Transverse colon (tissue), 4 donors: Measurements from ENCODE around the gene ZNF134. TPM values are rescaled to one million over a fixed set of nuclear protein-coding genes. Genes with fewer than 3 reads are reported as not detected.
A peak's percentile ranks its signal among the peaks of the same experiment; 100 is the strongest.

Experiments used
- DNase-seq: peaks from one replicate; pipeline ENCODE4 v3.0.0-alpha.2; 2019
- H3K27ac ChIP-seq, 4 donors: fragments of 200-600 bp; sonication (generic); 2 replicates each; pipeline ENCODE4 v1.5.1; 2016 to 2018; ENCODE audit warnings: inconsistent platforms in 4 of 4
- H3K27me3 ChIP-seq: fragments of 200-600 bp; sonication (generic); 2 replicates; pipeline ENCODE4 v1.5.1; 2017; ENCODE audit warnings: inconsistent platforms
- H3K36me3 ChIP-seq, 4 donors: fragments of 200-600 bp; sonication (generic); 2 replicates each; pipeline ENCODE4 v1.5.1; 2017 to 2019; ENCODE audit warnings: inconsistent platforms in 4 of 4
- H3K4me1 ChIP-seq, 4 donors: fragments of 200-600 bp; sonication (generic); 2 replicates each; pipeline ENCODE4 v1.5.1; 2017 to 2020; ENCODE audit warnings: inconsistent platforms in 4 of 4
- H3K4me3 ChIP-seq, 4 donors: fragments of 200-600 bp; sonication (generic); 1 replicate in 1 of 4; 2 replicates in 3 of 4; pipeline versions ENCODE4 v1.5.1 to v1.6.1; 2017 to 2019; ENCODE audit warnings: inconsistent platforms in 4 of 4
- H3K9me3 ChIP-seq, 2 donors: fragments of 200-600 bp; sonication (generic); 2 replicates each; pipeline ENCODE4 v1.5.1; 2017 to 2019; ENCODE audit warnings: inconsistent platforms in 2 of 2
- EP300 ChIP-seq: sonication (generic); formaldehyde crosslinking; IDR thresholded peaks from one replicate; pipeline ENCODE4 v1.6.1; 2017; ENCODE audit warnings: antibody characterized with exemption, low read depth
- POLR2A ChIP-seq: fragments of 450-650 bp; IDR thresholded peaks from one replicate; pipeline ENCODE4 v1.6.1; 2016; ENCODE audit warnings: antibody characterized with exemption, mild to moderate bottlenecking, moderate library complexity
- POLR2AphosphoS5 ChIP-seq, 3 donors: sonication (generic); formaldehyde crosslinking; IDR thresholded peaks; one replicate each; pipeline ENCODE4 v1.6.1; 2016; ENCODE audit warnings: antibody characterized with exemption in 3 of 3
- WGBS, 2 donors: methylation state at CpG; one replicate each; pipeline ENCODE4 v1.1.5; 2018; ENCODE audit warnings: low coverage in 1 of 2; 5-methylcytosine and 5-hydroxymethylcytosine counted together
- in situ Hi-C, 4 donors: fragments of 200-750 bp; cut with MboI; loops; one replicate each; pipeline versions ENCODE4 v1.15.0 to v1.15.1; 2017; ENCODE audit warnings: low sequenced_read_pairs in 3 of 4, low pct_ligation_motif_present in 1 of 4, low pct_unique_long_range_greater_than_20kb in 1 of 4
- intact Hi-C: fragments of 100-400 bp; cut with DNase I; formaldehyde crosslinking; loops from one replicate; pipeline ENCODE4 v1.15.1; 2023; ENCODE audit warnings: low total_unique reads
- total RNA-seq, 4 donors: library from RNA; depleted of rRNA; stranded (reverse); fragments of >200 nt; gene quantifications; one replicate each; pipeline ENCODE4 v1.1.0, GENCODE V29; 2016
- TF ChIP-seq, protein P1 (sequence below), 5 experiments: fragments of 200-600 bp in 3 of 5; fragments of 450-650 bp in 2 of 5; sonication (generic) in 3 of 5; IDR thresholded peaks; 1 replicate in 2 of 5; 2 replicates in 3 of 5; pipeline ENCODE4 v1.5.1; 2016 to 2017; ENCODE audit warnings: antibody characterized with exemption in 5 of 5, inconsistent platforms in 3 of 5, mild to moderate bottlenecking in 2 of 5, moderate library complexity in 1 of 5

ZNF134 gene
- total RNA-seq, 4 donors from 2014 or later, result 1.6 to 16.8 (median 13.8) TPM

DNA sequence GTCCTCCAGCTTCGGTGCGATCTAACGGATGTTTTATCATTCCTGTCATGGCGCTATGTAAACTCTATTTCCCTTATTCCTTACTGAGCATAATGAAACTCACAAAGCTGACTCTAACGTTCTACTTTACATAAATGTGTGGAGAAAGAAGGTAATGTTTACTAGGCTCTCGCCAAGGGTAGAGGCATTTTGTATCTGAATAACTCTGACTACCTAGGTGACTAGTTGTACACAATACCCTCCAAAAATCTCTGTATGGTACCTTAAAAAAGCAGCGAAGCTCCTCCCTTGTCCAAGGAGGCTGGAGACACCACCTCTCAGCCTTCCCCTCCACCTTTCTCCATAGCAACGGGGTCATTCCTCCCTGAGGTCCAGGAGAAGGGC is 14.7 kb upstream of the ZNF134 start:
- H3K4me1 ChIP-seq, result peaks cover 4 to 13% (median 9%) of the 10 kb centered on the region in 4 donors
- no peak for TF ChIP-seq POLR2AphosphoS5 (IDR thresholded peaks at IDR 0.05)
- TF ChIP-seq, protein P1, sequence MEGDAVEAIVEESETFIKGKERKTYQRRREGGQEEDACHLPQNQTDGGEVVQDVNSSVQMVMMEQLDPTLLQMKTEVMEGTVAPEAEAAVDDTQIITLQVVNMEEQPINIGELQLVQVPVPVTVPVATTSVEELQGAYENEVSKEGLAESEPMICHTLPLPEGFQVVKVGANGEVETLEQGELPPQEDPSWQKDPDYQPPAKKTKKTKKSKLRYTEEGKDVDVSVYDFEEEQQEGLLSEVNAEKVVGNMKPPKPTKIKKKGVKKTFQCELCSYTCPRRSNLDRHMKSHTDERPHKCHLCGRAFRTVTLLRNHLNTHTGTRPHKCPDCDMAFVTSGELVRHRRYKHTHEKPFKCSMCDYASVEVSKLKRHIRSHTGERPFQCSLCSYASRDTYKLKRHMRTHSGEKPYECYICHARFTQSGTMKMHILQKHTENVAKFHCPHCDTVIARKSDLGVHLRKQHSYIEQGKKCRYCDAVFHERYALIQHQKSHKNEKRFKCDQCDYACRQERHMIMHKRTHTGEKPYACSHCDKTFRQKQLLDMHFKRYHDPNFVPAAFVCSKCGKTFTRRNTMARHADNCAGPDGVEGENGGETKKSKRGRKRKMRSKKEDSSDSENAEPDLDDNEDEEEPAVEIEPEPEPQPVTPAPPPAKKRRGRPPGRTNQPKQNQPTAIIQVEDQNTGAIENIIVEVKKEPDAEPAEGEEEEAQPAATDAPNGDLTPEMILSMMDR (IDR thresholded peaks at IDR 0.05), result no peak
- no peak for TF ChIP-seq POLR2A
- TF ChIP-seq EP300, result no peak
- H3K4me3 ChIP-seq, result peak overlapping the region in 3 of 4 donors; percentile 48 to 74 (median 66)
- H3K27me3 ChIP-seq, result no peaks in the 10 kb centered on the region
- H3K9me3 ChIP-seq, result peaks cover 4 to 8% of the 10 kb centered on the region in 2 donors
- DNase-seq, result no peak
- H3K27ac ChIP-seq, result peak overlapping the region in 2 of 4 donors; percentile 30 to 32
- peaks cover 0 to 6% (median 1%) of the 10 kb centered on the region in 4 donors for H3K36me3 ChIP-seq
- WGBS, 2 donors, result 59 to 90% methylated on average over 2 to 8 of the region's 8 CpGs
- intact Hi-C loops (loop anchor here (10.0 kb wide), 1 partner anchor 255 kb away; no protein-coding TSS in a partner anchor), in situ Hi-C loops (no loop called here)

DNA sequence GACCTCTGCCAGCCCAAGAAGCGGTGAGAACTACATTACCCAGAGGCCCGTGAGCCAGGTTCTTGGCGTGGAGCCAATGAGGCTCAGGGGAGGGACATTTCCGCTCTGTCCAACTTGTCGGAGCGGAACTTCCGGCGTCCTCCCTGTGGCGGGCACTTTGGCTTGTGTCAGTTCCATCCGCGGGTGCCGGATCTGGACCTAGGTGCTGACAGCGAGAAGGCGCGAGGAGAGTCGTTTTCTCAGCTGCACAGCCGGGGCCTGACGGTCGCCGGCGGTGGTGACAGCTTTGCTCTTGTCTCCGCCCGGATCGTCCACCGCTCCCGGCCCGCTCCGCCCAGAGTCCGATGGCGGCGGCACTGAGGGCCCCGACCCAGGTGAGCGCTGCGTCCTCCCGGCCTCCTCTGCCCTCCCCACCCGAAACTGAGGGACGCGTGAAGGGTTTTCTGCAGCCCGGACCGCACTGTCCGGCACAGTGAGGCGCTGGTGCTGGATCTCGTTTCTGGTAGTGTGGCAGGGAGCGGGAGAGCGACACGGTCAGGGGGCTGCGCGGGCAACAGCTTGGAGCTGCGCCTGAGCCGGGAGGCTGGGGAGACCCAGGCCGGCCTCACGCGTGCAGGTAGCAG is 14.2 kb upstream of the ZNF134 start, which contains the start of gene ZNF530:
ZNF530 (plus strand) TSS at position 125 of the 623 bp plus-strand sequence. CDS start 4,461 bp downstream, outside the sequence.
- intact Hi-C loops, result loop anchor here (10.0 kb wide), 1 partner anchor 255 kb away; no protein-coding TSS in a partner anchor
- in situ Hi-C loops, result no loop called here
- peak; percentile 94 for DNase-seq
- peak within 1 kb of the TSS; percentile 38 to 74 (median 57) for H3K4me3 ChIP-seq
- H3K27me3 ChIP-seq, result no peaks in the 10 kb centered on the region
- 4% methylated on average over 22 of the region's 53 CpGs; no CpG with 5 or more reads in 1 of the 2 donors for WGBS, 2 donors
- peaks cover 4 to 13% (median 9%) of the 10 kb centered on the region in 4 donors for H3K4me1 ChIP-seq
- H3K36me3 ChIP-seq, result peaks cover 0 to 11% (median 2%) of the 10 kb centered on the region in 4 donors
- peaks cover 5 to 10% of the 10 kb centered on the region in 2 donors for H3K9me3 ChIP-seq
- peak within 1 kb of the TSS in 3 of 4 donors; percentile 30 to 34 (median 32) for H3K27ac ChIP-seq
- no peak for TF ChIP-seq EP300
- TF ChIP-seq, protein P1 (IDR thresholded peaks at IDR 0.05), result no peak
- no peak for TF ChIP-seq POLR2A
- TF ChIP-seq POLR2AphosphoS5 (IDR thresholded peaks at IDR 0.05), result peak; percentile 38 to 87 (median 87)

DNA sequence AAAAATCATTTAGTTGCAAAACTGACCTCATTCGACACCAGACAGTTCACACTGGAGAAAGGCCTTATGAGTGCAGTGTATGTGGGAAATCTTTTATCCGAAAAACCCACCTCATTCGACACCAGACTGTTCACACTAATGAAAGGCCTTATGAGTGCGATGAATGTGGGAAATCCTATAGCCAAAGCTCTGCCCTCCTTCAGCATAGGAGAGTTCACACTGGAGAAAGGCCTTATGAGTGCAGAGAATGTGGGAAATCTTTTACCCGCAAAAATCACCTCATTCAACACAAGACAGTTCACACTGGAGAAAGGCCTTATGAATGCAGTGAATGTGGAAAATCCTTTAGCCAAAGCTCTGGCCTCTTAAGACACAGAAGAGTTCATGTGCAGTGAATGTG is 7.1 kb upstream of the ZNF134 start:
- in situ Hi-C loops (no loop called here), intact Hi-C loops (no loop called here)
- Histone ChIP-seq H3K9me3 (peaks cover 44% of the 10 kb centered on the region in 2 donors), H3K27ac (no peak overlapping the region), H3K36me3 (peaks cover 0 to 28% (median 11%) of the 10 kb centered on the region in 4 donors), H3K27me3 (no peaks in the 10 kb centered on the region), H3K4me1 (no peaks in the 10 kb centered on the region), H3K4me3 (no peak overlapping the region)
- DNase-seq, result no peak
- TF ChIP-seq POLR2A (no peak), EP300 (no peak), POLR2AphosphoS5 (IDR thresholded peaks at IDR 0.05) (no peak)
- TF ChIP-seq, protein P1 (IDR thresholded peaks at IDR 0.05), result no peak
- WGBS, 2 donors, result 88 to 98% methylated on average over 2 to 5 of the region's 5 CpGs

DNA sequence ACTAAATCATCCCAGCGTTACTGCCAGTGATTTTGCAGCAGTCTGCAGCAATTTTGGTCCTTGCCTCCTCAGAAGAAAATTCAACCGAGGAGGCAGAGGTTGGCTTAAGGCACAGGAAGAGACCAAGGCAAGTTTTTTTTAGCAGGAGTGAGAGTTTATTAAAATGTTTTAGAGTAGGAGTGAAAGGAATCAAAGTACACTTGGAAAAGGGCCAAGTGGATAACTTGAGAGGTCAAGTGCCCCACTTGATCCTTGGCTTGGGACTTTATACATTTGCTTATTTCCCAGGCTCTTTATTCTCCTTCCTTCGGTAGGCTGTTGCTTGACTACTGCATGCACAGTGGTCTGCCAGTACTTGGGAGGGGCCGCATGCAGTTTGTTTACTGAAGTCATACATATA is 2.9 kb upstream of the ZNF134 start:
- peaks cover 0 to 18% (median 7%) of the 10 kb centered on the region in 4 donors for H3K36me3 ChIP-seq
- H3K27me3 ChIP-seq, result no peaks in the 10 kb centered on the region
- no peak for TF ChIP-seq POLR2A
- TF ChIP-seq, protein P1 (IDR thresholded peaks at IDR 0.05), result no peak
- TF ChIP-seq POLR2AphosphoS5 (IDR thresholded peaks at IDR 0.05), result no peak
- no peak for TF ChIP-seq EP300
- no peak overlapping the region for H3K4me3 ChIP-seq
- in situ Hi-C loops, result no loop called here
- DNase-seq, result no peak
- intact Hi-C loops, result no loop called here
- no peak overlapping the region for H3K27ac ChIP-seq
- H3K4me1 ChIP-seq, result peaks cover 4 to 10% (median 7%) of the 10 kb centered on the region in 4 donors
- H3K9me3 ChIP-seq, result peaks cover 36 to 42% of the 10 kb centered on the region in 2 donors
- WGBS, 2 donors, result 76 to 85% methylated on average over 3 to 4 of the region's 4 CpGs
